ENCODE results near the gene RALGAPA2. TPM values are rescaled to one million over a fixed set of nuclear protein-coding genes. Genes with fewer than 3 reads are reported as not detected.

Gene RALGAPA2
- total and polyA plus RNA-seq, 10 donors = 1.2 to 55.2 (median 29.4) TPM

GRCh38 chr20:20366876-20367574, 345.4 kb downstream of the RALGAPA2 start:
- no peaks in the 10 kb centered on the region for H3K36me3 ChIP-seq
- intact Hi-C loops (cut with DNase I; ENCODE audit: low total_unique reads) = no loop called here
- H3K4me3 ChIP-seq = peak overlapping the region in 7 of 8 donors; percentile 13 to 67 (median 31)
- no peak for DNase-seq
- H3K27me3 ChIP-seq (replicated peaks in 1 of 7) = peaks cover 16 to 100% (median 89%) of the 10 kb centered on the region in 7 donors
- no peak overlapping the region for H3K27ac ChIP-seq
- H3K9me3 ChIP-seq = no peaks in the 10 kb centered on the region
- H3K4me1 ChIP-seq = peaks cover 14 to 64% (median 41%) of the 10 kb centered on the region in 6 donors
- WGBS, 5 donors = 2 to 3% (median 3%) methylated on average over 34 to 63 of the region's 63 CpGs
- TF ChIP-seq POLR2A (IDR thresholded peaks at IDR 0.05) = no peak
- TF ChIP-seq CTCF (IDR thresholded peaks at IDR 0.05 in 8 of 11, conservative IDR thresholded peaks at IDR 0.05 in 3 of 11) = no peak
- no peak for TF ChIP-seq POLR2AphosphoS5 (IDR thresholded peaks at IDR 0.05)

GRCh38 chr20:20366551-20366875, 345.9 kb downstream of the RALGAPA2 start:
- Histone ChIP-seq H3K36me3 (no peaks in the 10 kb centered on the region), H3K4me3 (no peak overlapping the region), H3K27me3 (replicated peaks in 1 of 7) (peaks cover 16 to 100% (median 89%) of the 10 kb centered on the region in 7 donors), H3K4me1 (peaks cover 14 to 64% (median 41%) of the 10 kb centered on the region in 6 donors), H3K9me3 (no peaks in the 10 kb centered on the region), H3K27ac (no peak overlapping the region)
- WGBS, 5 donors = 6 to 12% (median 7%) methylated on average over 10 to 19 of the region's 19 CpGs
- DNase-seq = no peak
- intact Hi-C loops (cut with DNase I; ENCODE audit: low total_unique reads) = no loop called here
- TF ChIP-seq CTCF (IDR thresholded peaks at IDR 0.05 in 8 of 11, conservative IDR thresholded peaks at IDR 0.05 in 3 of 11) (no peak), POLR2A (IDR thresholded peaks at IDR 0.05) (no peak), POLR2AphosphoS5 (IDR thresholded peaks at IDR 0.05) (no peak)

GRCh38 chr20:20365480-20366161, 346.8 kb downstream of the RALGAPA2 start:
- DNase-seq = no peak
- no peak overlapping the region for H3K4me3 ChIP-seq
- peaks cover 14 to 68% (median 43%) of the 10 kb centered on the region in 6 donors for H3K4me1 ChIP-seq
- H3K27ac ChIP-seq = no peak overlapping the region
- WGBS, 5 donors = 11 to 19% (median 14%) methylated on average over 18 of the region's 18 CpGs
- TF ChIP-seq CTCF (IDR thresholded peaks at IDR 0.05 in 8 of 11, conservative IDR thresholded peaks at IDR 0.05 in 3 of 11) = no peak
- TF ChIP-seq POLR2AphosphoS5 (IDR thresholded peaks at IDR 0.05) = no peak
- no peak for TF ChIP-seq POLR2A (IDR thresholded peaks at IDR 0.05)
- intact Hi-C loops (cut with DNase I; ENCODE audit: low total_unique reads) = no loop called here
- H3K27me3 ChIP-seq (replicated peaks in 1 of 7) = peaks cover 16 to 100% (median 89%) of the 10 kb centered on the region in 7 donors
- H3K36me3 ChIP-seq = no peaks in the 10 kb centered on the region
- no peaks in the 10 kb centered on the region for H3K9me3 ChIP-seq

Data from spleen (tissue), 11 donors.